NCI-H2196 (cell line): ENCODE data around the gene THSD7A.

Experiments
- DNase-seq: peaks from one replicate; lab custom pipeline; 2025; ENCODE audit not compliant: unreplicated experiment; lab: John Stamatoyannopoulos, UW

The THSD7A gene

GRCh38 chr7:11587814-11588213 is 244.2 kb downstream of the THSD7A start:
- DNase-seq: no peak

GRCh38 chr7:11587048-11587447 is 244.9 kb downstream of the THSD7A start:
- DNase-seq: no peak

GRCh38 chr7:11584406-11585031 is 247.5 kb downstream of the THSD7A start:
- no peak for DNase-seq

GRCh38 chr7:11579141-11579540 is 252.9 kb downstream of the THSD7A start:
- no peak for DNase-seq

- DNase-seq: no peak
Observed at GRCh38 chr7:11576310-11576709, 255.7 kb downstream of the THSD7A start.

- DNase-seq: no peak
Observed at GRCh38 chr7:11573128-11573750, 258.8 kb downstream of the THSD7A start.

- no peak for DNase-seq
Observed at GRCh38 chr7:11570922-11571550, 261.0 kb downstream of the THSD7A start.

- DNase-seq: no peak
Observed at GRCh38 chr7:11570205-11570604, 261.8 kb downstream of the THSD7A start.

- no peak for DNase-seq
Observed at GRCh38 chr7:11567571-11567970, 264.4 kb downstream of the THSD7A start.

- DNase-seq: no peak
Observed at GRCh38 chr7:11557627-11558026, 274.4 kb downstream of the THSD7A start.

- no peak for DNase-seq
Observed at GRCh38 chr7:11552676-11553296, 279.2 kb downstream of the THSD7A start.

GRCh38 chr7:11551470-11551869 is 280.5 kb downstream of the THSD7A start:
- DNase-seq: no peak

- DNase-seq: no peak
Observed at GRCh38 chr7:11548532-11548931, 283.5 kb downstream of the THSD7A start.

GRCh38 chr7:11541330-11541729 is 290.7 kb downstream of the THSD7A start:
- DNase-seq: no peak

GRCh38 chr7:11540271-11540761 is 291.7 kb downstream of the THSD7A start:
- DNase-seq: no peak

GRCh38 chr7:11539853-11540252 is 292.1 kb downstream of the THSD7A start:
- DNase-seq: no peak

GRCh38 chr7:11538751-11539299 is 293.2 kb downstream of the THSD7A start:
- DNase-seq: no peak

- DNase-seq: no peak
Observed at GRCh38 chr7:11533229-11533820, 298.7 kb downstream of the THSD7A start.

GRCh38 chr7:11529382-11529781 is 302.6 kb downstream of the THSD7A start:
- no peak for DNase-seq

GRCh38 chr7:11527707-11528106 is 304.3 kb downstream of the THSD7A start:
- no peak for DNase-seq
